Memory B cell (primary cell): ENCODE data around the gene ARL14EP.
A peak's percentile ranks its signal among the peaks of the same experiment; 100 is the strongest.

Experiments
- ATAC-seq: fragments of 150-1000 bp; cut with Tn5 transposase; 2 replicates; pipeline ENCODE4 v1.10.0; 2021; ENCODE audit warnings: low read depth, mild to moderate bottlenecking, moderate library complexity
- DNase-seq, 2 donors: peaks; one replicate each; pipeline ENCODE4 v3.0.0; 2022; ENCODE audit warnings: low spot score in 2 of 2
- H3K27ac Mint-ChIP-seq: one replicate; pipeline ENCODE4 v1.8.0; 2022; ENCODE audit warnings: mild to moderate bottlenecking, moderate library complexity, mixed read lengths
- H3K27me3 Mint-ChIP-seq: one replicate; pipeline ENCODE4 v1.8.0; 2022; ENCODE audit warnings: mixed read lengths
- H3K36me3 Mint-ChIP-seq: one replicate; pipeline ENCODE4 v1.8.0; 2022; ENCODE audit warnings: mild to moderate bottlenecking, mixed read lengths
- H3K4me1 Mint-ChIP-seq: one replicate; pipeline ENCODE4 v1.8.0; 2022; ENCODE audit warnings: mixed read lengths
- H3K4me3 Mint-ChIP-seq: one replicate; pipeline ENCODE4 v1.8.0; 2022; ENCODE audit warnings: mild to moderate bottlenecking, moderate library complexity, mixed read lengths
- H3K9me3 Mint-ChIP-seq: one replicate; pipeline ENCODE4 v1.8.0; 2022; ENCODE audit warnings: mixed read lengths

ARL14EP gene

DNA sequence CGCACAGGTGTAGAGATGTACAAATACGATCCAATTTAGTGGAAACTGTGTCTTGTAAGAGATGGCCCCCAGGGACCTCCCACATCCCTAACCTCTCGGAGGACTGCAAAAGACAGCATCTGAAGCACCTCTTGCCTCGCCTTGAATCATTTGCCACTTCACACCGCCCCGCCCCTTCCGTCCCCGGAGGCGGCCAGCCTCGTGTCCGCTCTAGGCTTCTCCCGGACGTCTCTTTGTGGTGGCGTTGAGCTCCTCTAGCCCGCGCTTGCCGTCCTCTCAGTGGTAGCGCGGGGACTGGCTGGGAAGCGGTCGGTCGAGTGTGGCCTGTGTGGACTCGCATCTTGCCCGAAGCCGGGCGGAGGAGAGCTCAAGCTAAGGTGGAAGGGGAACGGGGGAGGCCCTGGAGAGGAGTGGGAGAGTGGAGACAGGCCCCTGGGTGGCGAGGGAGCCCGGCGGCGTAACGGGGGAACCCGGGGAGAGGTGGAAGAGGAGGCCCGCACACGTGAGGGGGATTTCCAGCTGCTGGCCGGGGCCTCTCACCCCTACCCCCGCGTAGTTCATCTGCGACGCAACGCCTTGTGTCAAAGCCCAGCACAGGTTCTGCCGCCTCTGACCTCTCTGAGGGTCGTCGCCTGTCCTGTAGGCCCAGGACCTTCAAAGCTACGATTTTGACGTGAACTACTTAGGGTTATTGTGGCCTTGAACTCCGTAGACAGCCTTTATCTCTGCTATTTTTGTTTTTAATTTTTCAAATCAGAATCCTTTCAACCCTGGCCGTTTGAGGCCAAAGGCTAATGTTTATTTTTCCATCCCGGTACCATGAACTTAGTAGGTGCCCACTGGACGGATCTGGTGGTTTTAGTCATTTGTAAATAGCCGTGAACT is at the start of gene ARL14EP:
Gene ARL14EP, plus strand, starts transcription at position 279 of the 885 bp plus-strand sequence. CDS start 7,845 bp downstream, outside the sequence.
- Mint-ChIP-seq H3K27me3 (peaks cover 4% of the 10 kb centered on the region), H3K36me3 (peaks cover 5% of the 10 kb centered on the region), H3K9me3 (no peaks in the 10 kb centered on the region), H3K4me1 (peaks cover 27% of the 10 kb centered on the region), H3K4me3 (peak within 1 kb of the TSS; percentile 99), H3K27ac (peak within 1 kb of the TSS; percentile 99)
- peak; percentile 88 for ATAC-seq
- peak; percentile 84 to 88 for DNase-seq

GRCh38 chr11:30277176-30277575 is 45.7 kb upstream of the ARL14EP start:
- Mint-ChIP-seq H3K27ac (no peak overlapping the region), H3K4me3 (no peak overlapping the region), H3K9me3 (no peaks in the 10 kb centered on the region), H3K27me3 (peaks cover 5% of the 10 kb centered on the region), H3K36me3 (no peaks in the 10 kb centered on the region), H3K4me1 (peaks cover 13% of the 10 kb centered on the region)
- no peak for DNase-seq
- ATAC-seq: no peak

DNA sequence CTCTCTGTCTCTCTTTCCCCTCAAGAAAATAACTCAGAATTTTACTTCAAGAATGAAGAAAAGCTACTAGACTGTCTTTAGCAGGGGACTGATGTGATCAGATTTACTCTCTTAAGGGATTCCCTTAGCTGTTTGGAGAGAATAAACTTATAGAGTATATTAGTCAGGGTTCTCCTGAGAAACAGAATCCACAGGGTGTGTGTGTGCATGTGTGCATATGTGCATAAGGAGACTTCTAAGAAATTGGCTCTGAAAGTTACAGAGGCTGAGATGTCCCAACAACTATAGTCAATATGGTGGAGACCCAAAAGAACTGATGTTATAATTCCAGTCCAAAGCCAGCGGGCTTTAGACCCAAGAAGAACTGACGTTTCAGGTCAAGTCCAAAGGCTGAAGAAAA is 43.1 kb upstream of the ARL14EP start:
- H3K4me3 Mint-ChIP-seq: no peak overlapping the region
- no peaks in the 10 kb centered on the region for H3K36me3 Mint-ChIP-seq
- no peak for ATAC-seq
- no peak overlapping the region for H3K27ac Mint-ChIP-seq
- no peaks in the 10 kb centered on the region for H3K9me3 Mint-ChIP-seq
- H3K4me1 Mint-ChIP-seq: peaks cover 12% of the 10 kb centered on the region
- peaks cover 2% of the 10 kb centered on the region for H3K27me3 Mint-ChIP-seq
- no peak for DNase-seq

GRCh38 chr11:30281476-30282288 is 41.2 kb upstream of the ARL14EP start:
- Mint-ChIP-seq H3K9me3 (no peaks in the 10 kb centered on the region), H3K4me1 (peaks cover 12% of the 10 kb centered on the region), H3K36me3 (no peaks in the 10 kb centered on the region), H3K27me3 (no peaks in the 10 kb centered on the region), H3K27ac (no peak overlapping the region), H3K4me3 (peak overlapping the region; percentile 21)
- ATAC-seq (peak; percentile 32), DNase-seq (no peak)

GRCh38 chr11:30282289-30282631 is 40.6 kb upstream of the ARL14EP start:
- no peak overlapping the region for H3K27ac Mint-ChIP-seq
- ATAC-seq: no peak
- H3K9me3 Mint-ChIP-seq: no peaks in the 10 kb centered on the region
- no peaks in the 10 kb centered on the region for H3K36me3 Mint-ChIP-seq
- H3K4me3 Mint-ChIP-seq: peak overlapping the region; percentile 4
- no peaks in the 10 kb centered on the region for H3K27me3 Mint-ChIP-seq
- H3K4me1 Mint-ChIP-seq: peaks cover 12% of the 10 kb centered on the region
- DNase-seq: no peak

GRCh38 chr11:30284836-30285235 is 38.1 kb upstream of the ARL14EP start:
- no peak overlapping the region for H3K4me3 Mint-ChIP-seq
- no peak overlapping the region for H3K27ac Mint-ChIP-seq
- no peaks in the 10 kb centered on the region for H3K9me3 Mint-ChIP-seq

GRCh38 chr11:30285416-30286121 is 37.3 kb upstream of the ARL14EP start:
- Mint-ChIP-seq H3K9me3 (no peaks in the 10 kb centered on the region), H3K4me1 (peaks cover 12% of the 10 kb centered on the region), H3K27ac (no peak overlapping the region), H3K4me3 (no peak overlapping the region), H3K36me3 (no peaks in the 10 kb centered on the region), H3K27me3 (peaks cover 1% of the 10 kb centered on the region)
- DNase-seq (no peak), ATAC-seq (no peak)

More at GRCh38 chr11:30284836-30285235, 38.1 kb upstream of the ARL14EP start:
- ATAC-seq (no peak), DNase-seq (no peak)
- Mint-ChIP-seq H3K4me1 (peaks cover 12% of the 10 kb centered on the region), H3K27me3 (peaks cover 1% of the 10 kb centered on the region), H3K36me3 (no peaks in the 10 kb centered on the region)

GRCh38 chr11:30291331-30291730 is 31.6 kb upstream of the ARL14EP start:
- no peak overlapping the region for H3K27ac Mint-ChIP-seq
- H3K9me3 Mint-ChIP-seq: no peaks in the 10 kb centered on the region
- ATAC-seq (no peak), DNase-seq (no peak)
- H3K36me3 Mint-ChIP-seq: no peaks in the 10 kb centered on the region
- peaks cover 7% of the 10 kb centered on the region for H3K27me3 Mint-ChIP-seq
- H3K4me3 Mint-ChIP-seq: no peak overlapping the region
- no peaks in the 10 kb centered on the region for H3K4me1 Mint-ChIP-seq

DNA sequence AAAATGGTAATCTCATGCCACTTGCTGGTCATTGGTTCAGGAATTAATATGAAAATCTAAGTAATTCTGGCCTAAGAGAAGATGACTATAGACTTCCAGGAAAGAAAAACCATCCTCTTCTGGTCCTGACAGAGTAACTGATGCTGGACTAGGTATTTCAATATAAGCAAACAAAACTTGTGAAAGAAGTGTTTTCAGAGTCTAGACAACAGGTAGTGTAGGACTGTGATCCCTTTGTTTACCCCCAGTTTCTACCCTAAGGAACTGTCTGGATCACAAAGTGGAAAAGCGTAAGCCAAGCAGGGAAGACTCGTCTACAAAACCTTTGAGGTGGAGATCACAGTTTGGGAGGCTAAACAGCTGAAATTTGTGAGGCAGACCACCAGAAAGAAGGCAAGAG is 30.4 kb upstream of the ARL14EP start:
- peaks cover 7% of the 10 kb centered on the region for H3K27me3 Mint-ChIP-seq
- no peaks in the 10 kb centered on the region for H3K4me1 Mint-ChIP-seq
- no peak for ATAC-seq

DNA sequence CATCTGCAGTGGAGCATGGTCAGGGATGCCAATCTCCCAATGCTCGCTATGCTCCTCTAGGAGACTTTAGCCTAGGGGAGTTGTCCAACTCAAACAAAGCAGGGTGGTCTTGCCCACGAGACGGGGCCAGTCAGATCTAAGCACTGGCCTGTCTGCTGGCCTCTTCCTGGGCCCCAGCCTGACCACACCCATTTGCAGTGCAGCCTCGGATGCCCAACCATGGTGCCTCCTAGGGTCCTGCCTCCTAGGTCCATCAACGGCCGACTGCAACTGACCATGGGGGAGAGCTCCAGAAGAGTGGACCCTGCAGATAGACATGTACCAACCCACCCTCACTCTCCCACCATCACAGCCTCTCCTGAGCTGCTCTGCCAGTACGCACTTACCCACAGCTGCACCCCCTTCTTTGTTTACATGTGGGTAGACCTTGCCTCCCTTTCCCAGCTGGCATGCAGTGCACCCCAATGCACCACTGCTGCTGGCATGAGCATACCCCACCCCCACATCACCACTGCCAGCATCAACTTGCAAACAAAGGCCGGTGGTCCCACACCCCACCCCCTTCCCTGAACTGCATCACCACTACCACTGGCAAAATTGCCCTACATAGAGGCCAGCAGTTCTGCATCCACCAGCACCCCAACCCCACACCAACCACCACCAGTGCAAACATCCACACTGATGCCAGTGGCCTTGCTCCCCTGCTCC is 27.6 kb upstream of the ARL14EP start:
- ATAC-seq: no peak
- no peaks in the 10 kb centered on the region for H3K9me3 Mint-ChIP-seq
- H3K36me3 Mint-ChIP-seq: no peaks in the 10 kb centered on the region
- H3K27me3 Mint-ChIP-seq: peaks cover 6% of the 10 kb centered on the region
- no peak overlapping the region for H3K4me3 Mint-ChIP-seq
- no peaks in the 10 kb centered on the region for H3K4me1 Mint-ChIP-seq
- no peak for DNase-seq
- no peak overlapping the region for H3K27ac Mint-ChIP-seq

More for the DNA sequence above, 30.4 kb upstream of the ARL14EP start:
- no peak for DNase-seq
- Mint-ChIP-seq H3K9me3 (no peaks in the 10 kb centered on the region), H3K36me3 (no peaks in the 10 kb centered on the region), H3K27ac (no peak overlapping the region), H3K4me3 (no peak overlapping the region)

- Mint-ChIP-seq H3K27ac (no peak overlapping the region), H3K9me3 (no peaks in the 10 kb centered on the region), H3K4me3 (no peak overlapping the region), H3K4me1 (no peaks in the 10 kb centered on the region), H3K27me3 (peaks cover 2% of the 10 kb centered on the region), H3K36me3 (no peaks in the 10 kb centered on the region)
- ATAC-seq: no peak
- no peak for DNase-seq
Observed at GRCh38 chr11:30304620-30305019, 18.3 kb upstream of the ARL14EP start.

DNA sequence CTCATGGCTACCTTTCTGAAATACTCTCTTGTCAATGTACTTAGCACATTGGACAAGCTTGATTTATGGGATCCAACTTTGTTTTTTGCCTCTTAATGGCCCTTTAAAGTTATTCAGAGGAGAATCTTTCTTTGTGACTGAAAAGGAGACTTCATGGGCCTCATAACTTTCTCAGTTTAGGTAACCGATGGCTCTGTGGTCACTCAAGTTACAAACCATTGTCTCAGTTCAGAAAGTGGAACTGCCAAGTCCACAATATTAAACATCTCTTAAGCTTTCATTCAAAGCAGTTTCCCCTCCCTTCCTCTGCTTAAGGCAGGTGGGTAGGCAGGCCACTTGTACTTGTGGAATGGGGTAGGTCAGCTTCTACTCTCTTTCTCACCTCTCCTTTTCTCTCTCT is 12.3 kb upstream of the ARL14EP start:
- Mint-ChIP-seq H3K27me3 (peaks cover 6% of the 10 kb centered on the region), H3K4me3 (no peak overlapping the region), H3K9me3 (peaks cover 5% of the 10 kb centered on the region), H3K36me3 (peaks cover 2% of the 10 kb centered on the region), H3K4me1 (no peaks in the 10 kb centered on the region), H3K27ac (no peak overlapping the region)
- ATAC-seq: no peak
- no peak for DNase-seq

GRCh38 chr11:30311189-30311588 is 11.7 kb upstream of the ARL14EP start:
- peaks cover 6% of the 10 kb centered on the region for H3K27me3 Mint-ChIP-seq
- H3K4me3 Mint-ChIP-seq: no peak overlapping the region
- no peaks in the 10 kb centered on the region for H3K4me1 Mint-ChIP-seq
- ATAC-seq (no peak), DNase-seq (no peak)
- peaks cover 5% of the 10 kb centered on the region for H3K9me3 Mint-ChIP-seq
- peaks cover 2% of the 10 kb centered on the region for H3K36me3 Mint-ChIP-seq
- no peak overlapping the region for H3K27ac Mint-ChIP-seq
